SK-N-MC (cell line): ENCODE results near the gene SMARCD3.

Experiments used
- DNase-seq: peaks from one replicate; pipeline ENCODE4 v3.0.0-alpha.2; 2011; ENCODE audit warnings: low read depth, low spot score
- H3K27ac ChIP-seq: fragments of 200-600 bp; sonication (generic); 2 replicates; pipeline ENCODE4 v1.5.1; 2016; ENCODE audit warnings: mixed run types
- H3K36me3 ChIP-seq: fragments of 200-600 bp; sonication (generic); 2 replicates; pipeline ENCODE4 v1.6.1; 2017; ENCODE audit warnings: antibody characterized with exemption, low read length, mixed read lengths; ENCODE audit not compliant: insufficient read depth
- H3K4me3 ChIP-seq: fragments of 200-600 bp; sonication (generic); 2 replicates; pipeline ENCODE4 v1.5.1; 2016
- H3K9ac ChIP-seq: fragments of 200-600 bp; sonication (generic); 2 replicates; pipeline ENCODE4 v1.8.0; 2017; ENCODE audit warnings: mixed run types, mixed read lengths; ENCODE audit not compliant: insufficient read length
- H3K9me3 ChIP-seq: fragments of 200-600 bp; sonication (generic); 2 replicates; pipeline ENCODE4 v1.6.1; 2017; ENCODE audit warnings: low read depth, mild to moderate bottlenecking, antibody characterized with exemption, low read length, moderate library complexity, mixed read lengths
- EZH2 ChIP-seq: fragments of 200-600 bp; sonication (generic); IDR thresholded peaks from one replicate; pipeline ENCODE4 v1.6.1; 2017; ENCODE audit warnings: antibody characterized with exemption
- FOXP2 ChIP-seq: optimal IDR thresholded peaks from 2 replicates; pipeline ENCODE3; 2011; ENCODE audit warnings: mild to moderate bottlenecking, moderate library complexity; ENCODE audit not compliant: insufficient read depth; ENCODE audit errors: extremely low read length, control extremely low read depth
- POLR2AphosphoS5 ChIP-seq: IDR thresholded peaks from 2 replicates; pipeline ENCODE4 v1.6.1; 2012; ENCODE audit warnings: mild to moderate bottlenecking, low read depth, low read length, borderline replicate concordance

SMARCD3 gene

GRCh38 chr7:151254316-151254715 lies 5.8 kb upstream of the SMARCD3 start:
- Histone ChIP-seq H3K4me3 (no peak overlapping the region), H3K36me3 (no peaks in the 10 kb centered on the region), H3K27ac (no peak overlapping the region), H3K9ac (no peak overlapping the region), H3K9me3 (no peaks in the 10 kb centered on the region)
- TF ChIP-seq POLR2AphosphoS5 (no peak), EZH2 (no peak)
- DNase-seq, result no peak

GRCh38 chr7:151252961-151253711 lies 4.6 kb upstream of the SMARCD3 start:
- Histone ChIP-seq H3K9me3 (no peaks in the 10 kb centered on the region), H3K9ac (no peak overlapping the region), H3K4me3 (no peak overlapping the region), H3K36me3 (no peaks in the 10 kb centered on the region), H3K27ac (no peak overlapping the region)
- TF ChIP-seq POLR2AphosphoS5 (no peak), FOXP2 (no peak), EZH2 (no peak)
- DNase-seq, result no peak

- TF ChIP-seq FOXP2 (no peak), EZH2 (no peak), POLR2AphosphoS5 (no peak)
- Histone ChIP-seq H3K4me3 (no peak overlapping the region), H3K27ac (no peak overlapping the region), H3K9ac (no peak overlapping the region), H3K36me3 (no peaks in the 10 kb centered on the region), H3K9me3 (no peaks in the 10 kb centered on the region)
- DNase-seq, result no peak
Observed at GRCh38 chr7:151252561-151252835, 4.0 kb upstream of the SMARCD3 start.

GRCh38 chr7:151251689-151252560 lies 3.4 kb upstream of the SMARCD3 start:
- no peaks in the 10 kb centered on the region for H3K36me3 ChIP-seq
- DNase-seq, result no peak
- H3K9ac ChIP-seq, result no peak overlapping the region
- H3K9me3 ChIP-seq, result no peaks in the 10 kb centered on the region
- no peak overlapping the region for H3K27ac ChIP-seq
- no peak for TF ChIP-seq FOXP2
- no peak for TF ChIP-seq EZH2
- no peak for TF ChIP-seq POLR2AphosphoS5
- H3K4me3 ChIP-seq, result no peak overlapping the region

GRCh38 chr7:151251328-151251688 lies 2.8 kb upstream of the SMARCD3 start:
- no peak for DNase-seq
- no peak overlapping the region for H3K4me3 ChIP-seq
- H3K9me3 ChIP-seq, result no peaks in the 10 kb centered on the region
- H3K27ac ChIP-seq, result no peak overlapping the region
- TF ChIP-seq POLR2AphosphoS5 (no peak), FOXP2 (no peak), EZH2 (no peak)
- no peak overlapping the region for H3K9ac ChIP-seq
- no peaks in the 10 kb centered on the region for H3K36me3 ChIP-seq

GRCh38 chr7:151250181-151251132 lies 2.0 kb upstream of the SMARCD3 start:
- no peak overlapping the region for H3K9ac ChIP-seq
- no peak overlapping the region for H3K27ac ChIP-seq
- no peaks in the 10 kb centered on the region for H3K36me3 ChIP-seq
- no peaks in the 10 kb centered on the region for H3K9me3 ChIP-seq
- TF ChIP-seq FOXP2, result no peak
- no peak for TF ChIP-seq EZH2
- no peak for TF ChIP-seq POLR2AphosphoS5
- H3K4me3 ChIP-seq, result no peak overlapping the region
- DNase-seq, result no peak

- no peaks in the 10 kb centered on the region for H3K9me3 ChIP-seq
- peak; percentile 34; the same call in 1 of the 2 replicates for TF ChIP-seq POLR2AphosphoS5
- no peak for TF ChIP-seq EZH2
- no peak for DNase-seq
- no peak overlapping the region for H3K27ac ChIP-seq
- no peak overlapping the region for H3K9ac ChIP-seq
- no peaks in the 10 kb centered on the region for H3K36me3 ChIP-seq
- peak overlapping the region; percentile 80 for H3K4me3 ChIP-seq
Observed at GRCh38 chr7:151249732-151250072, 1.2 kb upstream of the SMARCD3 start.

- H3K27ac ChIP-seq, result peak overlapping the region; percentile 71; the same call in 1 of the 2 replicates
- H3K9ac ChIP-seq, result peak overlapping the region; percentile 78
- DNase-seq, result no peak
- H3K36me3 ChIP-seq, result no peaks in the 10 kb centered on the region
- no peak for TF ChIP-seq EZH2
- no peak for TF ChIP-seq POLR2AphosphoS5
- no peak for TF ChIP-seq FOXP2
- peak overlapping the region; percentile 80 for H3K4me3 ChIP-seq
- H3K9me3 ChIP-seq, result no peaks in the 10 kb centered on the region
Observed at GRCh38 chr7:151249034-151249731, 689 bp upstream of the SMARCD3 start.
